HG03135 (cell line): ENCODE data around the gene PFN3.
"Not testable (repeated sequence)": the region's sequence is repeated elsewhere in the genome, so short reads cannot be mapped to it uniquely, and the experiment has no call there.

Experiments
- ATAC-seq: cut with Tn5 transposase; IDR thresholded peaks from one replicate; pipeline ENCODE4 v1.9.1; 2021; ENCODE audit warnings: mild to moderate bottlenecking, moderate library complexity; ENCODE audit not compliant: unreplicated experiment

The PFN3 gene

GRCh38 chr5:177362610-177363507 is 37.6 kb downstream of the PFN3 start:
- no peak for ATAC-seq

GRCh38 chr5:177362292-177362609 is 38.2 kb downstream of the PFN3 start:
- ATAC-seq, result no peak

- no peak for ATAC-seq
These were observed 38.8 kb downstream of the PFN3 start for GRCh38 chr5:177361418-177362291.

- ATAC-seq, result not testable (repeated sequence)
These were observed 39.7 kb downstream of the PFN3 start for GRCh38 chr5:177360740-177361139.

- ATAC-seq, result no peak
These were observed 40.6 kb downstream of the PFN3 start for GRCh38 chr5:177359860-177360259.

- ATAC-seq, result no peak
These were observed 41.0 kb downstream of the PFN3 start for GRCh38 chr5:177359451-177359851.

- no peak for ATAC-seq
These were observed 42.1 kb downstream of the PFN3 start for GRCh38 chr5:177358370-177358819.

- peak; percentile 87 for ATAC-seq
These were observed 42.8 kb downstream of the PFN3 start, which contains the start of gene RGS14 for GRCh38 chr5:177357459-177358351. RGS14 (plus strand) TSS chr5:177357924; CDS start chr5:177358025, 101 bp downstream.

GRCh38 chr5:177357146-177357458 is 43.4 kb downstream of the PFN3 start:
- no peak for ATAC-seq

GRCh38 chr5:177356746-177357145 is 43.7 kb downstream of the PFN3 start:
- ATAC-seq, result no peak

- no peak for ATAC-seq
These were observed 44.6 kb downstream of the PFN3 start for GRCh38 chr5:177355868-177356168.

- ATAC-seq, result no peak
These were observed 45.1 kb downstream of the PFN3 start for GRCh38 chr5:177355162-177355867.

- ATAC-seq, result no peak
These were observed 45.8 kb downstream of the PFN3 start for GRCh38 chr5:177354711-177355110.

GRCh38 chr5:177354256-177354655 is 46.2 kb downstream of the PFN3 start:
- no peak for ATAC-seq

GRCh38 chr5:177353093-177353492 is 47.4 kb downstream of the PFN3 start:
- ATAC-seq, result no peak

- peak; percentile 94 for ATAC-seq
These were observed 48.8 kb downstream of the PFN3 start, which contains the start of gene LMAN2 for GRCh38 chr5:177351392-177352329. LMAN2 (minus strand) TSS chr5:177351668; CDS start chr5:177351647, 21 bp downstream.

- no peak for ATAC-seq
These were observed 49.6 kb downstream of the PFN3 start for GRCh38 chr5:177350776-177351391.
